NCI-H1105 (cell line): ENCODE results near the gene LRP11.
"Not testable (repeated sequence)": the region's sequence is repeated elsewhere in the genome, so short reads cannot be mapped to it uniquely, and the experiment has no call there.

Experiments used
- DNase-seq: peaks from one replicate; lab custom pipeline; 2025; lab: John Stamatoyannopoulos, UW

The LRP11 gene

DNA sequence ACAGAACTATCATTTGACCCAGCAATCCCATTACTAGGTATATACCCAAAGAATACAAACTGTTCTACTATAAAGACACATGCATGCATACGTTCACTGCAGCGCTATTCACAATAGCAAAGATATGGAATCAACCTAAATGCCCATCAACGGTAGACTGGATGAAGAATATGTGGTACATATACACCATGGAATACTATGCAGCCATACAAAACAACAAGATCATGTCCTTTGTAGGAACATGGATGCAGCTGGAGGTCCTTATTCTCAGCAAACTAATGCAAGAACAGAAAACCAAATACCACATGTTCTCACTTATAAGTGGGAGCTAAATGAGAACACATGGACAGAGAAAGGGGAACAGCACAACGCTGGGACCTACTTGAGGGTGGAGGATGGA lies 15.8 kb downstream of the LRP11 start:
- DNase-seq, result not testable (repeated sequence)

GRCh38 chr6:149847939-149848267 lies 16.3 kb downstream of the LRP11 start:
- DNase-seq, result no peak

DNA sequence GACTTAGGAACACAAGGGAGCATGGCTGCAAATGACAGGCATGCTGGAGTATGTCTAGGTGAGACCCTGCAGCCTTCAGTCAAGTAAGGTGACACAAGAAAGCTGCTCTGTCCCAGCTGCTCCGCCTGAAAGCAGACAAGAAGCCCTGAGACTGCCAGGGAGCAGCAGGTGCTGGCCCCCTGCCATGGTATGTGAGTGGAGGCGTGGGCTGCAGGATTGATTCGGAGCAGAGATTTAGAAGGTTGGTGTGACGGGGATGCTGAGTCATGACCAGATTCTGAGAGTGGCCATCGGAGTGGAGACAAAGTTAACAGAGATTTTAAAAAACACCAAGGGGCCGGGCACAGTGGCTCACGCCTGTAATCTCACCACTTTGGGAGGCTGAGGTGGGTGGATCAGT lies 17.8 kb downstream of the LRP11 start:
- DNase-seq, result peak; percentile 28

GRCh38 chr6:149845549-149845948 lies 18.6 kb downstream of the LRP11 start:
- DNase-seq, result no peak

- no peak for DNase-seq
Observed at GRCh38 chr6:149844480-149844879, 19.7 kb downstream of the LRP11 start.

GRCh38 chr6:149844036-149844435 lies 20.1 kb downstream of the LRP11 start:
- not testable (repeated sequence) for DNase-seq

DNA sequence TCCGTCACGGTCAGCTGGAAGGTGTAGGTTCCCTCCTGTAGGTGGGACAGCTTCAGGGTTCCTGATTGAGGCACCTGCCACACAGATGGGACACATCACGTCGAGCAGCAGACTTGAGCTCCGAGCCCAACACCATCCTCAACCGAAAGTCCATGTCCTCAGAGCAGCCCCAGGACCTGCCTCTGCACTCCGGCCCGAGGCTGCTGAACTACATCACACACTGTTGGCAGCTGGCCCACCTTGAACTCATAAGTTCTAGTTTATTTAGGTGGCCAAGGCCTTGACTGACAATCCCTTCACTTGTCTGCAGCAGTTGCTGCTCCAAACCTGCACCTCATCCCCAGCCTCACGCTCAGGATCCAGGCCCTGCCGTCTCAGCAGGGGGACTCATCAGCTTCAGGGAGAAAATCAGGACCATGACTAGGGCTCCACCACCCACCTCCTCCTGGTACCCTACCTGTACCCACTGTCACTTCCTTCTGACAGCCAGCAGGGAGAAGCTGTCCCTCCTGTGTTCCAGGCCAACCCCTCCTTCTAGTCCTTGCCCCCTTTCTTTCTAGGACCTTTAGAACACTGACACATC lies 21.0 kb downstream of the LRP11 start:
- DNase-seq, result no peak

DNA sequence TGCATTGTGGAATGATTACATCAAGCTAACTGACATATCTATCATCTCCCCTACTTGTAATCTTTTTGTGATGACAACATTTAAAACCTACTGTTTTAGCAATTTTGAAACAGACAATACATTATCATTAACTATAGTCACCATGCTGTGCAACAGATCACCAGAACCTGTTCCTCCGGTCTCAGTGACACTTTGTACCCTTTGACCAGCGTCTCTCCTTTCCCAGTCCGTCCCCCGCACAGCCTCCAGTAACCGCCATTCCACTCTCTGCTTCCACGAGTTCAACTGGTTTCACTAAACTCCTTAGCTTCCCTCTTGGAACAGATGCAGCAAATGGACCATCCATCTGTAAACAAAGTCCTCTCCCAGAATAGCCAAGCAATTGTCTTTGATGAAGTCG lies 21.8 kb downstream of the LRP11 start:
- no peak for DNase-seq

GRCh38 chr6:149840345-149841075 lies 23.6 kb downstream of the LRP11 start:
- DNase-seq, result peak; percentile 93

GRCh38 chr6:149834513-149835481 lies 29.4 kb downstream of the LRP11 start:
- DNase-seq, result peak; percentile 6

- DNase-seq, result no peak
Observed at GRCh38 chr6:149833651-149834050, 30.5 kb downstream of the LRP11 start.

DNA sequence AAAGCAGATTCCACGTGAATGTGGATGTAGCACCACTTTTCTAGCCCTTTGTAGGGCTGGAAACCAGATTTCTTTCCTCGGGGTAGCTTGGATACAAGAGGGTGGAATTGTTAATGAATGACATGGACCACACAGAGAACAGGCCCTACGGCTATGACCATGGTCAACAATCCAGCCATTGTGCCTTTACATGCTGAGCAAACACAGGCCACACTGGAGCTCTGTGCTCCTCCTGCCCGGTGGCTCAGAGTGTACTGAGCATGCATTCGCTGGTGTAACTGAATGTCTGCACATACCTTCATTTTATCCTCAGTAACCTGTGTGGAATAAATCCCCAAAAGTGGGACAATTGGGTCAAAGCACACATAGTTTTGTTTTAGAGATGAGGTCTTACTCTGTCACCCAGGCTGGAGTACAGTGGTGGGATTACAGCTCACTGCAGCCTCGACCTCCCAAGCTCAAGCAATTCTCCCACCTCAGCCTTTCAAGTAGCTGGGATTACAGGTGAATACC lies 32.8 kb downstream of the LRP11 start:
- DNase-seq, result no peak

DNA sequence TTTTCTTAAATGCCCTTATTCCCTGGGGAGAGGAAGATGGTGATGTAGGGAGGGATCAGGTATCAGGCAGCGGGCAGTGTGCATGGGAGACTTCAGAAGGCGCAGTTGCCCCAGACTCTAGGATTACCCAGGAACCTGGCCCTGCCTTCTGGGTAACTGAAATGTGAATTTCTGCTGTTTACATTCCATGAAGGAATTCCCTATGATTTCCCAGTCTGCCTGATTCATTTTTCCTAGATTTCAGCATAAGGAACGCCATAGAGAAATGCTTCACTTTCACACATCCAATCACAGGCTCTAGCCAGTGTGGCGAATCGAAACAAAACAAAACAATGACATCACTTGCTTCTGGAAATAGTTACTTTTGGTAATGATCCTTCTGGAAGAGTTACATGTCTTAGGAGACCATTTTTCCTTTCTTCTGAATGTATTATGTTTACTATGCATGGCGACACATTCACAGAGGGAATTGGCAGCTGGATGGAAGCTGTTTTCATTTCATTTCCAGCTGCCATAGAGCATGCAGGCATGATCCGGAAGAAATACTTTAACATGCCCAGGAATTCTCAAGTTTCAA lies 33.3 kb downstream of the LRP11 start:
- DNase-seq, result no peak

DNA sequence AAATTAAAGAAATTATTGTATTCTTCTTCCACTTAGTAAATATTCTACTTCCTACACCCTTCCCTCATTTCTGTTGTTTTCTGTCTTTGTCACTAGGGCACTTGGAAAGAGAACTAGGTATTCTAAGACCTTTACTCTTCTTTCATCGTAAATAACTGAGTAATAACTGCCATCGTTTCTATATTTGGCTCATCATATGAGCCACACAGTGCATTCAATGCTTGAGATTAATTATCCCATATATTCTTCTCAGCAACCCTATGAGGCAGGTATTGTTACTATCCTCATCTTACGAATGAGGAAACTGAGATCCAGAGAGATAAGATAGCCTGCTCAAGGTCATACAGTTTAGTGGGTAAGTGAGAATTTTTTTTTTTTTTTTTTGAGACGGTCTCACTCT lies 38.9 kb downstream of the LRP11 start:
- DNase-seq, result no peak

- DNase-seq, result no peak
Observed at GRCh38 chr6:149823013-149823412, 41.1 kb downstream of the LRP11 start.

- DNase-seq, result no peak
Observed at GRCh38 chr6:149821492-149821891, 42.7 kb downstream of the LRP11 start.

DNA sequence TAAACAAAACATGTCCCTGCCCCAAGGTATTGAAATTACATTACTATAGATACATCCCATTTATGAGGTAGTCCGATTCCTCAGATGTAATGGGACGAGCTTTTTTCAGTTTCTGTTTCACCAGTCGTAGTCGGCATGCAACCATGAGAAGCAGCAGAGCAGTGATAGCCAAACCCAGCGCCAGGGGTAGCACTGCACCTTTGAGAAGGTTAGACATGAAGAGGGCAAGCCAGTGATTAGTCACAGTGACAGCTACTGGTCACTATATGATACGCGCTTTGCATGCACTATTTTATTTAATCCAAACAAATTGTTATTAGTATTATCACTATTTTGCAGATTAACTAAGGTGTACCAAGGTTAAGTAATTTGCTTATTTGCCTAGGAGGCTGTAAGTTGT lies 43.7 kb downstream of the LRP11 start:
- DNase-seq, result no peak

GRCh38 chr6:149815788-149816187 lies 48.4 kb downstream of the LRP11 start:
- DNase-seq, result no peak

- no peak for DNase-seq
Observed at GRCh38 chr6:149813351-149813750, 50.8 kb downstream of the LRP11 start.

DNA sequence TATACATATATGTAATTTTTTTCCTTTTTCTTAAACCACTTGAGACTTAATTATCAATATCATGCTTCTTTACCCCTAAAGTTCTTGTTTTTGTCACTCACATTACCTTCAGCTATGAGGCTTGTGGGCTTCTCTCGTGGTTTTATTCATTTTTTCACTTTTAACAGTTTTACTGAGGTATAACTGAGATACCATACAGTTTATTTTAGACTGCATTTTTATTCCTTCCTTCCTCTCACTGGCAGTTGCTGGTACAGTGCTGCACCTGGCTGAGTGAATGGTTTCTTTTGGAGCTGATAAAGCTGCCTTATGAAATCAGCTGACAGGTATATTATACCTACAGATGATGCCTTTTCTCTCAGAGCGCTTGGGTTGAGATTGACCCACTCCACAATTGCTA lies 54.4 kb downstream of the LRP11 start:
- DNase-seq, result no peak

DNA sequence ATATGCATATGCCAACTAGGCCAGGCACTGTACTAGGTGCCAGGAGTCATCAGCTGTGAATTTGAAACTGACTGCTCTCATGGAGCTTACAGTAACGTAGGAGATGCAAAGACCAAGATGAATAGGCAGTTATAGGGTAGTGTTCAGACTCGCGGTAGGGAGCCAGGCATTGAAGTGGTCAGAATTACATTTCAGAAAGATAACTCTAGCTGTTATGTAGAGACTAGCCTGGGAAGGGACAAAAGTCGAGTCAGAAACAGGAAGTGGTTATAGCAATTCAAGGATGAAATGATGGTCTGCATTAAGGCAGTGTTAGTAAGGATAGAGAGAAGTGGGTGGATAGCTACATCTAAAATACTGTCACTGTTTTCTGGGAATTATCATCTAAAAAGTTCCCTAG lies 58.0 kb downstream of the LRP11 start:
- no peak for DNase-seq

GRCh38 chr6:149783551-149783950 lies 80.6 kb downstream of the LRP11 start:
- DNase-seq, result no peak
